Stimulated activated CD4-positive, alpha-beta T cell treated with anti-CD3 and anti-CD28 coated beads, Interleukin-2, amount 100 ng/mL, for 4 hours (primary cell): ENCODE data around the gene CTDSP2.
"Not testable (repeated sequence)": the region's sequence is repeated elsewhere in the genome, so short reads cannot be mapped to it uniquely, and the experiment has no call there.

Source experiments
- DNase-seq: peaks from one replicate; pipeline ENCODE4 v3.0.0-alpha.2; 2020; ENCODE audit warnings: low read depth

Gene CTDSP2

GRCh38 chr12:57834086-57834876 is 12.2 kb downstream of the CTDSP2 start:
- no peak for DNase-seq

GRCh38 chr12:57833672-57834071 is 12.9 kb downstream of the CTDSP2 start:
- no peak for DNase-seq

- DNase-seq: no peak
Observed at GRCh38 chr12:57832966-57833365, 13.6 kb downstream of the CTDSP2 start.

- no peak for DNase-seq
Observed at GRCh38 chr12:57830393-57830792, 16.1 kb downstream of the CTDSP2 start.

GRCh38 chr12:57829025-57829777 is 17.3 kb downstream of the CTDSP2 start:
- no peak for DNase-seq

GRCh38 chr12:57826966-57827365 is 19.6 kb downstream of the CTDSP2 start:
- DNase-seq: no peak

GRCh38 chr12:57826400-57826799 is 20.1 kb downstream of the CTDSP2 start:
- no peak for DNase-seq

GRCh38 chr12:57825451-57825850 is 21.1 kb downstream of the CTDSP2 start:
- DNase-seq: no peak

GRCh38 chr12:57823908-57824640 is 22.5 kb downstream of the CTDSP2 start:
- no peak for DNase-seq

- no peak for DNase-seq
Observed at GRCh38 chr12:57823131-57823907, 23.2 kb downstream of the CTDSP2 start.

- no peak for DNase-seq
Observed at GRCh38 chr12:57822392-57823130, 24.0 kb downstream of the CTDSP2 start.

- DNase-seq: no peak
Observed at GRCh38 chr12:57821474-57822214, 24.9 kb downstream of the CTDSP2 start.

GRCh38 chr12:57821015-57821414 is 25.5 kb downstream of the CTDSP2 start:
- not testable (repeated sequence) for DNase-seq

- not testable (repeated sequence) for DNase-seq
Observed at GRCh38 chr12:57820119-57820518, 26.4 kb downstream of the CTDSP2 start.

- not testable (repeated sequence) for DNase-seq
Observed at GRCh38 chr12:57817990-57818331, 28.6 kb downstream of the CTDSP2 start.

GRCh38 chr12:57817261-57817989 is 29.1 kb downstream of the CTDSP2 start:
- no peak for DNase-seq

GRCh38 chr12:57816855-57817151 is 29.7 kb downstream of the CTDSP2 start:
- no peak for DNase-seq

- DNase-seq: no peak
Observed at GRCh38 chr12:57816001-57816854, 30.3 kb downstream of the CTDSP2 start.
